GM19397 (cell line): ENCODE measurements around the gene JPH2.
A peak's percentile ranks its signal among the peaks of the same experiment; 100 is the strongest.

ENCODE experiments used
- ATAC-seq: cut with Tn5 transposase; IDR thresholded peaks from one replicate; pipeline ENCODE4 v1.9.1; 2021; ENCODE audit warnings: mild to moderate bottlenecking, moderate library complexity; ENCODE audit not compliant: unreplicated experiment

The JPH2 gene

DNA sequence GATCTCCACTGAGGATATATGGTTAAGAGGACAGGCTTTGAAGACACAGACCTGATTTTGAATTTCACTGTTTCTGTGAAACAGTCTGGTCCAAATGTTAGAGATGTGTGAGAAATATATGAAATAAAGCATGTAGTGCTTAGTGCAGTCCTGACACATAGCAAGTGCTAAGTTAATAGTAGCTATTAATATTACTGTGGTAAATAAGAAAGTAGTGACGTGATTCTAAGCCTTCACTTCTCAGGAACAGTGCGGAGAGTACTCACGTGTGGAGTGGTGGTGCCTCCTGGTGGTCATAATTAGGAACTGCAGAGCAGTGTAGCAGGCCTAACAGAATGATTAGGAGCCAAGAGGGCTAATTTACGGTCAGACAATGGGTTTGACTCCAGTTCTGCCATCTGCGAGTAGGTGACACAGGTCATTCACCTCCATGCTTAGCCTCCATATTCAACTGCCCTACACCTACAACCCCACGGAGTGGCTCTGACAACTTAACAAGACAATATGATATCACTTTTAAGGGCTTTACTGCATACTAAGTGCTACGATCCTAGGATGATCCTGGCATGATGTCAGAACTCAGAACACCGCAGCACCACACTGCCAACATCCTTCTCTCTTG is 106.2 kb downstream of the JPH2 start:
- no peak for ATAC-seq

DNA sequence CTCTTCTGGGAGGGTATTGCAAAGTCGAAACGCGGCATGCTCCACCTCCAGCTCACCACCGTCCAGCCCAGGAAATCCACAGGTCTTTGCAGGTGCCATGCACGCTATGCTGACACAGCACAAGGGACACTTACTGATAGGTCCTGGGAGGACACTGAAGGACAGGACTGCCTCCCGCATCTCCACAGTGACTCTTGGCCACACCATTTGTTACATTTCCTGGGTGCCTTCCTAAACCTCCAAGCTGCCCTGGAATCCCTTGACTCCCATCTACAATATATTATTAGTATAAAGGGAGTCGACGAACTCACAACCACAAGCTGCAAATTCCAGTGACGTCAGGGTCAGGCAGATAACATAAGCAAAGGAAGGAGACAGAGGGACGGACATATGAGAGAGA is 106.9 kb downstream of the JPH2 start:
- ATAC-seq, result no peak

DNA sequence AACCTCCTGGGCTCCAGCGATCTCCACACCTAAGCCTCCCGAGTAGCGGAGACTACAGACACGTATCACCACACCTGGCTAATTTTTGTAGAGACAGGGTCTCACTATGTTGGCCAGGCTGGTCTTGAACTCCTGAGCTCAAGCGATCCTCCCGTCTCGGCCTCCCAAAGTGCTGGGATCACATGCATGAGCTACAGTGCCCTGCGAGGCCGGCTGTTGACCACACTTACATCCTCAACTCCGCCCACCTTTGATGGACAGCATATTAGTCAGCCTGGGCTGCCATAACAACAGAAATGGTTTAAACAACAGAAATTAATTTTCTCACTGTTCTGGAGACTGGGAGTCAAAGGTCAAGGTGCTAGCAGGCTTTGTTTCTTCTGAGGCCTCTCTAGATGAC is 107.7 kb downstream of the JPH2 start:
- ATAC-seq, result no peak

DNA sequence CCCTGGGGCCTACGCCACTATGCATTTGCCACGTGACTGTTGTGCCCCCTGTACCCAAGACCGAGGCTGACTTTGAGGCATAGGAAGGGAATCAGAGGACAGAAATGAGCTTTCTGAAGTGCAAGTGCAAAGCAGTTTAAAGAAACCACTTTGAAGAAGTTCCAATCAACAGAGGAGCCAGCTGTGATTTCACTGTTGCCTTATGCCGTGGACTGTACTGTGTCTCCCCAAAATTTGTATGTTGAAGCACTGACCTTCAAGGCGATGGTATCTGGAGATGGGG is 111.1 kb downstream of the JPH2 start:
- ATAC-seq, result no peak

DNA sequence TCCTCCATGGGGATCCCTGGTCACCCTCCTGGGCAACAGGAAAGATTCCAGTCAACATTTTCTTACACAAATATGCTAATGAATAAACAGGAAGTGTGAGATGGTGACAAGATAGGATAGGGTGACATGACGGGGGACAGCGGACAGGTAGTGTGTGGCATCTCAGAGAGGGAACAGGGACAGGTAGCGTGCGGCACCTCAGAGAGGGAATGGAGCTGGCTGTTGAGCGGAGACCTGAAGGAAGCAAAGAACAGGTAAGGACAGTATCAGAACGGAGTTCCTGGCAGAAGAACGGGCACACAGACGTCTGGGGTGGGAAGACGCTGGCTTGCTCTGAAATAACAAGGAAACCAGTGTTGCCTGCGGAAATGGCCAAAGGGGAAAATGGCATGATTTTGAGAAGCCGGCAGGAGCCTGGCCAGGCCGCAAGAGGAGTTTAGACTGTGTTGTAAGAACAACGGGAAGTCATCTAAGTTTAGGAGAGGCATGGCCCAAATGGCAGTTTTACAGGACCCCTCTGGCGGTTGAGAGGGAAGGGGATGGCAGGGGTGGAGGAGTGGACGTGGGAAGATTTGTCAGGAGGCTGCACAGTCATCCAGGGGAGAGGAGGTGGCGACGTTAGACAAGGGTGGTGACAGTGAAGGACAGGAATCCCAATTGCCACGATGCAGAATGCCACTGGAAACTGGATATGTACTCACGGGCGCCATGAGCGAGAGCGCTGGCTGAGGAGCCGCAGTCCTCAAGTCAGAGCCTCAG is 111.6 kb downstream of the JPH2 start:
- no peak for ATAC-seq

DNA sequence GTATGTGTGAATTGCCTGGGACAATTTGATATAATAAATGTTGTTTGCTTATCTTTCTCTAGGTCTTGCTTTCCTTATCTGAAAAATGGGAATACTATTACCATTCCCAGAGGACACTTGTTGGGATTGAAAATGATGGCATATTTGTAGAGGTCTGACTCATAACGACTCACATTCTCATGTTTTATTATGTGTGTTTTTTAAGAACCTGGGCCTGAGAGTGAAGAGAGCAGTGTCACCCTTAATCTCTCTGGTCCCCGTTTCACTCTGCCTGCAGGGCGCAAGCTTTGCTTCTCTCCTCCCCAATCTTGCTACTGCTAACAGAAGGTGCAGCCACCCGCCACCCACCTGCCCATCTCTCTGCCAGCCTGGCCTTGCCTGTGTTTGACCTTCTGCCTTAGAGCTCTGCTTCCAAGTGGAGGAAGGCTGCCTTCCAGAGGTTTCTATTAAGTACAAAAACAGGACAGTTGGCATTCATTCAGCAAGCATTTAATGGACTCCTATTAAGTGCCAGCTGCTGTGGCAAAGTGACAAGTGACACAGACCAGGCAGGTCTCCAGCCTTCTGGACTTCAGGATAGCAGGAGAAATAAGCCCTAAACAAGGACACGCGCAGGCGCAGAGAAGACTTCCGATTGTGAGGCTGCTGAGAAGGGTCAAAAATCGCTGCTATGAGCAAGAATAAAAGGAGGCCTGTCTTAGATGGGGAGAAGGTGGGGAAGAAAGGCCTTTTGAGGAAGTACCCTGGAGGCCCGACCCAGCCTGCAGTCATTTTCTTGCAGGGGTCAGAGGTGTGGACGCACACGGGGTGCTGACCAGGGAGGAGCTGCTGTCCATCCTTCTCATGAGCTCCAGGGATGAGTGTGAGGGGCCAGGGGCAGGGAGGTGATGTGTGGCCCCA is 112.5 kb downstream of the JPH2 start:
- no peak for ATAC-seq

DNA sequence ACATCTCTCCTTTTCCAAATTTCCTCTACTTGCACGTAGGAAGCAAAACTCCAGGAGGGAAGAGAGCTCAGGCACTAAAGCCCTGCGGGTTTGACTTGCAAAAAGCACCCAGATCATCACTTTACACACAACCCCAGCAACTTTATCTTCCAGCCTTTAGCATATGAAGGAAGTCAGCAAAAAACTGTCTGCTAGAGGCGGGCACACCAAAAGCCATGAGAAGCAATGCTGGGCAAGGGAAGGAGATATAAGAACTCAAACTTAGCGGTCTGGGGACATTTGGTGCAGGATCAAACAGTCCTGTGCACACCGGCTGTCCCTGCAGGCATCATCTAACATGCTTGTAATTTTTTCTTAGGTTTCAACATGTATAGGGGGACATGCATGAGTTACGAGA is 113.3 kb downstream of the JPH2 start:
- no peak for ATAC-seq

DNA sequence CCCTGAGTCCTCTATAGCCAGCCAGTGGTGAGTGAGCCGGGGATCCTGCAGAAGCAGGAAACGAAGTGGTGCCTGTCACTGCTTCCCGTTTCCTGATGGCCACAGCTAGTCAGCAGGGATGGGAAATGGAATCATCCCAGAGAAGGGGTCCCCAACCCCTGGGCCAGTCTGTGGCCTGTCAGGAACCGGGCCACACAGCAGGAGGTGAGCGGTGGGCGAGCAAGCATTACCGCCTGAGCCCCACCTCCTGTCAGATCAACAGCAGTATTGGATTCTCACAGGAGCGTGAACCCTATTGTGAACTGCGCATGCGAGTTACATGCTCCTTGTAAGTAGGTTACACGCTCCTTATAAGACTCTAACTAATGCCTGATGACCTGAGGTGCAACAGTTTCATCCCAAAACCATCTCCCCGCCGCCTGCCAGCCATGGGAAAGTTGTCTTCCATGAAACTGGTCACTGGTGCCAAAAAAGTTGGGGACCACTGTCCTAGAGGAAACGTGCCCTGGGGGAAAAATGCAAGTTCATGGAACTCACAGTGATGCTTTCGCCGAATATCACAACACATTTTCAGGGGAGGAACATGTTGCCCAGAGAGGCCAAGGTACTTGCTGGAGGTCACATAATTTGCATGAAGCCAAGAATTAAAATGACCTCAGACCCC is 113.8 kb downstream of the JPH2 start:
- ATAC-seq, result no peak

DNA sequence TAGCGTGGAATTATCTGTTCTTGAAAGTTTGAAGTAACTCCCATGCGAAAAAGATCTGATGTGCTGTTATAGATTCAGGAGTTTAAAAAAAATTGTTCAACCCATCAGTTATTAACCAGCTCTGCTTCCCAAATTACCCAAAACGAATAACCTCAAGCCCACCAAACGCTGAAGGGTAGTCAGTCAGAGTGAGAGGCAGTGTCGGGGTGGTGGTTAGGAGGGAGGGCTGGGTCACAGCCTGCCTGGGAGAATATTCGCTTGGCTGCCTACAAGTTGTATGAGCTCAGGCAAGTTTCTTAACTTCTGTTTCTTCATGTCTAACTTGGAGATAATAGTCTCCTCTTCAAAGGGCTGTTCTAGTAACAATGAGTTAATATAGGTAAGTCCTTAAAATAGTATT is 114.6 kb downstream of the JPH2 start:
- ATAC-seq, result no peak

DNA sequence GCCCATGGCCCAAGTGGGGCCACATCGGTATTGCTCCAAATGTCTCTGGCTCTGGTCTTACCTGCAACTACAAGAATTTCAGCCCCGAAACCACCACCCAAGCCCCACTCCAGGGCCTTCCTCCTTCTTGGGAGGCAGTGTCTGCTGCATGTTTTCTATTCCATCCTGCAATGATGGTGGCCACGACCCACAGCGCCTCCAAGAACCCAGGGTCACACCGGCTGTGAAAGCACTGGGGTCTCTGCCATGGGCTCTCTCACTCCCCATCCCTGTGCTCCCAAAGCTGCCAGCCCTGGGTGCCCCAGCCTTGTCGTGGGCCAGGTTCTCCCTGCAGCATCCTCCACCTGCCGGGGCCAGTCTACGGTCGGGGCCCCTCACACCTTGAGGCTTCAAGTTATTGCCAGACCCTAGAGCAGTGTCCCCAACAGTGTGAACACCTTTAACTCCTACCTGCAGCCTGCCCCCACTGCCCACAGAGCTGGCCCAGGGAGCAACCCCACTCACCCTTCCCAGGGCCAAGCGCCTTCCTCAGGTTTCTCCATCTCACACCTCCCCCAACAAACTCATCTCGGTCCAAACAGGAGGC is 115.4 kb downstream of the JPH2 start:
- no peak for ATAC-seq

DNA sequence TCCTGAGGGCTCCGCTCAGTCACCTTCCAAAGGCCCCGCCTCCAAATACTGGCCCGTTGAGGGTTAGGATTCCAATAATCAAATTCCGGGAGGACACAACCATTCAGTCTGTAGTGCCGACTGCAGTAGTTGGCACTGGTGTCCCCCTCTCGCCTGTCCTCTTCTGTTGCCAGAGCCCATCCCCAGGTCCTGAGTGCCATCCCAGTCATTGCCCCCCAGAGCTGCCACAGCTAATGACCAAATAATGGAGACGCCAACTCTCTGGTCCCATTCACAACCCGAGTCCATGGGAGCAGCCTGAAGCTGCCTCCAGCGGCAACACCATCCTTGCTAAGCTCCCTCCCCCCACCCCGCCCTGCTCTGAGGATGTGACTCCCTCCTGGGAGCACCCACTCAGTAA is 115.9 kb downstream of the JPH2 start:
- ATAC-seq, result no peak

DNA sequence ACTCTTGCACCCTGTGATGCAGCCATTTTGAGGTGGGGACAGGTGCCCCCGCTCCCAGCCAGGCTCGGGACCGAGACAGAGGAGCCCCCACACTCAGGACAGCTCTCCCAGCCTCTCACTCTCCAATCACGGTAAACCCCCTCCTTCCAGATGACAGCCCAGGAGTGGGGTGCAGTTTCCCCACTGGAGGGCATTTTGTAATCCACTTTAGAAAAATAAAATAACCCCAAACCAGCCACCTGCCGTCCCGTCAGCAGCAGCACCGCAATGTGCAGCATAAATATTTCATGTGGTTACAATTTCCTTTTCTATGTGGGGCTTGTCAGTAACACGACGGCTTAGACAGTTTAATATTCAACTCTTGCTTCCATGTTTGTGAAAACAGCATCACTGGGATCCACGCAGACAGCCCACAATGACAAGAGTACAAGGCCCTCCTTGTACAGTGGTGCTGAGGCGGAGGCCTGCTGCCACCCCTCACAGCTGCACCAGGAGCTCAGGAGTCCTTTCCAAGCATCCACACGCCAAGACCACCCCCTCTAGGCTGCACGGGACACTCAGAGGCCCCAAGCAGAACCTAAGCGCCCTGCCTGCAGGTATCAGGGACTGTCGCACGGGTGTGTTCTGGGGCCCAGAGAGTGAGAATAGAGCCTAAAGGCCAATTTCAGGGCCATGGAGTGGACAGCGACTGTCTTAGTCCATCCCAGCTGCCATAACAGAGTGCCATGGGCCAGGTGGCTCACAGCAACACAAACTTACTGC is 116.7 kb downstream of the JPH2 start:
- no peak for ATAC-seq

DNA sequence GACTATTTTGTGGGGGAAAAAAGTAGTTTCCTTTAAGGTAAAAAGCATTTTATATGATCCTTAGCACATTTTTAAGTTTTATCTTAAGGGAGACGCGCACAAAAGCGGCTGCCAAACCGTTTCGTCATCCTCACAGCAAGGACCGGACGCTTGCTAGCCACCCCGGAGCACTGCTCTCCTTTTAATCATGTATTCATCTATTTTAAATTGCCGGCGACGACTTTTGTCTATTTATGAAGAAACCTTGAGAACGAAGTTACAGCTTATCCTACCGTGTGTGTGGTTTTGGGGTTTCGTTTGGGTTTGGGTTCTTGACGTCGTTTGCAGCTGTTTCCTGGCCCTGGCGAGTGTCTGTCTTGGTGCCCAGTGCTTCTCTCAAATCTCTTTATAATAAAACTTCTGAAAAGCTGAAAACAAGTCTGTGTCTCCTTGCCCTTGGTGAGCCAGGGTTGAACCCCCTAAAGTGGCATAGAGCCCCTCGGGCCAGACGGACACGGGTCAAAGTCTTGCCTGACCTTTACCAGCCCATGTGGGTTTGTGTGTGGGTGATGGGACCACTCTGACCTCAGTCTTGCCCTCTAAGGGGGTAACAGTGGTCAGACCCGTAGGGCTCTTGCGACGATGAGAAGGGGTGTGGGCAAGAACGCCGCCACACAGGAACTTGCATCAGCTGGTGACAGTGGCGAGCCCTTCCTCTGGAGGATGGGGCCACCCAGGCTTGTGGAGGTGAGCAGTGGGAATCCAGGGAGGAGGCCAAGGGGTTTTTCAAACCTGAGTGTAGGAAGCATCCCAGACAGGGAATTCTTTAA is 117.6 kb downstream of the JPH2 start:
- peak; percentile 56 for ATAC-seq

DNA sequence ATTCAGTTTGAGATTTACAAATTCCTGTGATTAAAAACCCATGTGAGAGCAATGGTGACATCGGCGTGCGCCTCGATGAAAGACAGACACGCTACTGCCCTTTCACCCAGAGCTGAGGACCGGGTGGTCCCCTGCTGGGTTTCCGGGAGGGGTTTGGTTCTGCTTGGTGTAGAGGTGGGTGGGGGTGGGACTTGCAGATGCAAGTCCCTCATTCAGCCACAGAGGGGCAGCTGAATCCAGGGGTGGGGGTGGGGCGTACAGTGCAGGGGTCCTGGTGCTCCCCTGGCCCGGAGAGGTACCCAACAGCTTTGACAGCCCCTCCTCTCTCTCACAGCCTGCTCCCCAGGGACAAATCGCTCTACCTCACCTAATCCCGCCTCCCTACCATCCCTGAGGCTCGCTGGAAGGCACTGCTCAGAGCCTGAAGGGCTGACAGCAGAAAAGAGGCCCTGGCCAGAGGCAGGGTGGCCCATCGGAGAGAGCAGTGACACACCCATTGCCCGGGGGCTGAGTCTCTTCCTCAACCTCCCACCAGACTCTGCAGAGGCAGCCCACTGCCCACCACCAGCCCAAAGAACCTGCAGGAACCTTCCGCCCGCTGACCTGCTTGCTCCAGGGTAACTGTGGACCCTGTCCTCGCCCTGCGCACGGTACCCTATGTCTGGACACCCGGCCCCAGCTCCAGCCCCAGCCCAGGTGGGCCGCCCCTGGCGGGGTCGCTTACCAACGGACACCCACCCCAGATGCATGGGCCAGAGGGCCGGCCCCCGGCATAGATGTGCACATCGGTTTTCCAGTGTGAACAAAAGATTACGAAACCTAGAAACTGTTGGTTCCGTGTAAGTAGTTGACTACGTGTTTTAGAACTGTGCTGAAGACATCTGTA is 118.4 kb downstream of the JPH2 start:
- no peak for ATAC-seq

DNA sequence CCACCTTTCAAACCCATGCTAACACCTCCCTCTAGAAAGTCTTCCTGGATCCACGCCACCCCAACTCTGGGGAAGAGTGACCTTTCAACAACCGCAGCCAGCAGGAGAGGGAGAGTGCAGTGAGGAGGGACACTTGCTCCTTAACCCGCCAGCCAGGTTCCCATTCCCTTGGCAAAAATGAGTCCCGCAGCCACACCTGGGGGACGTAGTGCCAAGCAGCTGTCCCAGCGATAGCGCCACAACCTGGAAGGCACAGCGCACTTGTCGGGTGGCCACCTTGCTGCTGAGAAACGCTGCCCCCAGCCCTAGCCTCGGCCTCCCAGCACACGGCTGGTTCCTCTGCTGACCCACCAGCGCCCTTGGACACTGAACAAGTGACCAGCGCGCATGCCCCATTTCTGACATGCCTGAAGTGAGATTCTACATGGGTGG is 119.3 kb downstream of the JPH2 start:
- no peak for ATAC-seq

DNA sequence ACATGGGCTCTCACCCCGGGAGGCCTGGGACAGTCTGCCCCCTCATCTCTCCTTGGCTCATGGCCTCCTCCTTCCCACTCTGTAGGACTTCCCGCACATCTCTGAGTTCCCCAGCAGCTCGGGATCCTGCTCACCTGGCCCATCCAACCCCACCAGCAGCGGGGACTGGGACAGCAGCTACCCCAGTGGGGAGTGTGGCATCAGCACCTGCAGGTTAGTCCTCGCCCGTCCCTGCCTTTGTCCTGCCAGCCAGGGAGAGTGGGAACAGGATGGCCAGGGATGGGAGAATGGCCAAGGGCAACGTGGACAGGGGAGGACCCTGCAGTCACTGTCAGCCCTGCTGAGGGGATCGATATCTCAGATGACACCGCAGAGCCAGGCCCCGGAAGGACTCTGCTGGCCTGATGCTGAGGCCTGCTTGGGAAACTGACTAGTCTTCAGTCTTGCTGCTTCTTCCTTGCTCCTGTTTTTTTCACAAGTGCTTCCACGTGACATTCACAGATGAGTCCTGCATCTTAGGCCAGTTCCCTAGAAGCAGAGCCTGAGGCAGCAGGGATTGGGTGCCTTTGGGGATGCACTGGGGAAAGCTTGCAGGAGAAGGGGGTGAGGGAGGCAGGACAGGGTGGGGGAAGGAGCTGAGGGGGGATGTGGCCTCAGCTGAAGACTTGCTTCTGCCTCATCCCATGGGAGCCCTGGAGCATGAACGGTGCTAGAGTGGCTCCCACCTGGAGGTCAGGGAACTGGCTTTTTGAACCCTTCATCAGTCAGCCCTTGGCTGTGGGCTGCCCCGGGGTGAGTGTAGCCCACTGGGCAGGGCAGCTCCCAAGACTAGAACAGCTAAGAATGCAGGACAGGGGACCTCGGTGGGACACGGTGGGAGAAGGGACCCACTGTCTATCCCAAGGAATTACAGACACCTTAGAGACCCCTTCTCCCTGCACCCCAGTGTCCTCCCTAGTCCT is 120.1 kb downstream of the JPH2 start:
- ATAC-seq, result no peak
